ENCODE measurements around the gene SIDT1.

GRCh38 chr3:113523241-113523640 is 9.1 kb upstream of the SIDT1 start:
- no peak for TF ChIP-seq POLR2A (IDR thresholded peaks at IDR 0.05)
- TF ChIP-seq, protein P1, sequence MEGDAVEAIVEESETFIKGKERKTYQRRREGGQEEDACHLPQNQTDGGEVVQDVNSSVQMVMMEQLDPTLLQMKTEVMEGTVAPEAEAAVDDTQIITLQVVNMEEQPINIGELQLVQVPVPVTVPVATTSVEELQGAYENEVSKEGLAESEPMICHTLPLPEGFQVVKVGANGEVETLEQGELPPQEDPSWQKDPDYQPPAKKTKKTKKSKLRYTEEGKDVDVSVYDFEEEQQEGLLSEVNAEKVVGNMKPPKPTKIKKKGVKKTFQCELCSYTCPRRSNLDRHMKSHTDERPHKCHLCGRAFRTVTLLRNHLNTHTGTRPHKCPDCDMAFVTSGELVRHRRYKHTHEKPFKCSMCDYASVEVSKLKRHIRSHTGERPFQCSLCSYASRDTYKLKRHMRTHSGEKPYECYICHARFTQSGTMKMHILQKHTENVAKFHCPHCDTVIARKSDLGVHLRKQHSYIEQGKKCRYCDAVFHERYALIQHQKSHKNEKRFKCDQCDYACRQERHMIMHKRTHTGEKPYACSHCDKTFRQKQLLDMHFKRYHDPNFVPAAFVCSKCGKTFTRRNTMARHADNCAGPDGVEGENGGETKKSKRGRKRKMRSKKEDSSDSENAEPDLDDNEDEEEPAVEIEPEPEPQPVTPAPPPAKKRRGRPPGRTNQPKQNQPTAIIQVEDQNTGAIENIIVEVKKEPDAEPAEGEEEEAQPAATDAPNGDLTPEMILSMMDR (IDR thresholded peaks at IDR 0.05), result no peak
